OCI-LY3 (cell line): Measurements from ENCODE around the gene PTBP3.

Experiments used
- H2AFZ ChIP-seq: fragments of 200-600, 300-600 bp; shearing (Covaris generic); 2 replicates; pipeline ENCODE4 v1.6.0; 2014; ENCODE audit warnings: antibody characterized with exemption, low read depth, low read length
- H3K27ac ChIP-seq: fragments of 200-600, 300-600 bp; sonication (generic); 2 replicates; pipeline ENCODE4 v1.5.1; 2014; ENCODE audit warnings: mild to moderate bottlenecking, low read length, moderate library complexity, mixed read lengths
- H3K27me3 ChIP-seq: fragments of 200-600, 300-600 bp; sonication (generic); 2 replicates; pipeline ENCODE4 v1.6.1; 2014; ENCODE audit warnings: low read depth, low read length, mixed read lengths
- H3K36me3 ChIP-seq: fragments of 200-600, 300-600 bp; sonication (generic); replicated peaks from 2 replicates; pipeline ENCODE3; 2014; ENCODE audit warnings: low read depth, low read length, mixed read lengths
- H3K4me1 ChIP-seq: fragments of 300-600, 200-600 bp; sonication (generic); 2 replicates; pipeline ENCODE4 v1.6.1; 2014; ENCODE audit warnings: low read length, mixed read lengths
- H3K4me2 ChIP-seq: fragments of 200-600, 300-600 bp; sonication (generic); 2 replicates; pipeline ENCODE4 v1.6.1; 2014; ENCODE audit warnings: low read length, mixed read lengths
- H3K4me3 ChIP-seq: fragments of 300-600, 200-600 bp; sonication (generic); 2 replicates; pipeline ENCODE4 v1.5.1; 2014; ENCODE audit warnings: antibody characterized with exemption, mild to moderate bottlenecking, low read length, moderate library complexity
- H3K79me2 ChIP-seq: fragments of 300-600, 200-600 bp; shearing (Covaris generic); 2 replicates; pipeline ENCODE4 v1.6.1; 2014; ENCODE audit warnings: mild to moderate bottlenecking, low read length, mixed read lengths
- H3K9ac ChIP-seq: fragments of 300-600, 200-600 bp; shearing (Covaris generic); 2 replicates; pipeline ENCODE4 v1.6.0; 2014; ENCODE audit warnings: mild to moderate bottlenecking, low read length, moderate library complexity
- H3K9me3 ChIP-seq: fragments of 200-600, 300-600 bp; shearing (Covaris generic); 2 replicates; pipeline ENCODE4 v1.6.1; 2014; ENCODE audit warnings: low read length, mixed read lengths; ENCODE audit not compliant: insufficient read depth
- H4K20me1 ChIP-seq: fragments of 200-600, 300-600 bp; sonication (generic); 2 replicates; pipeline ENCODE4 v1.6.1; 2016; ENCODE audit warnings: low read length, mixed read lengths; ENCODE audit not compliant: insufficient read depth
- CTCF ChIP-seq: fragments of 200-600, 300-600 bp; sonication (generic); IDR thresholded peaks from 2 replicates; pipeline ENCODE4 v1.5.1; 2014; ENCODE audit warnings: antibody characterized with exemption, low read length, low read depth
- EZH2phosphoT487 ChIP-seq: fragments of 200-600 bp; shearing (Covaris generic); IDR thresholded peaks from 2 replicates; pipeline ENCODE4 v1.6.1; 2018; ENCODE audit warnings: antibody characterized with exemption, mixed run types, low read depth

The PTBP3 gene

GRCh38 chr9:112337547-112337946 lies 4.1 kb upstream of the PTBP3 start:
- Histone ChIP-seq H3K4me2 (no peak overlapping the region), H3K9me3 (no peaks in the 10 kb centered on the region), H3K36me3 (no peaks in the 10 kb centered on the region), H3K27ac (no peak overlapping the region), H3K4me1 (peaks cover 4% of the 10 kb centered on the region; the same call in 1 of the 2 replicates), H3K4me3 (no peak overlapping the region), H3K9ac (no peak overlapping the region), H3K79me2 (peaks cover 2% of the 10 kb centered on the region; the same call in 1 of the 2 replicates), H3K27me3 (no peaks in the 10 kb centered on the region), H4K20me1 (no peaks in the 10 kb centered on the region), H2AFZ (no peak overlapping the region)
- no peak for TF ChIP-seq CTCF
- TF ChIP-seq EZH2phosphoT487, result no peak

GRCh38 chr9:112334432-112334841 lies 1.0 kb upstream of the PTBP3 start:
- Histone ChIP-seq H3K79me2 (peaks cover 32% of the 10 kb centered on the region), H3K4me2 (peak overlapping the region; percentile 93), H3K27ac (peak overlapping the region; percentile 48), H3K4me3 (peak overlapping the region; percentile 83), H3K4me1 (peaks cover 18% of the 10 kb centered on the region), H3K9ac (peak overlapping the region; percentile 73), H3K36me3 (no peaks in the 10 kb centered on the region), H3K9me3 (no peaks in the 10 kb centered on the region), H4K20me1 (0 out of 2 replicates have a peak, but pooled peaks cover 3% of the 10 kb centered on the region), H3K27me3 (no peaks in the 10 kb centered on the region), H2AFZ (peak overlapping the region; percentile 87)
- no peak for TF ChIP-seq EZH2phosphoT487
- peak; percentile 21; the same call in 1 of the 2 replicates for TF ChIP-seq CTCF

GRCh38 chr9:112333639-112334431 lies 416 bp upstream of the PTBP3 start:
- Histone ChIP-seq H3K27me3 (no peaks in the 10 kb centered on the region), H3K9me3 (no peaks in the 10 kb centered on the region), H3K79me2 (peaks cover 36% of the 10 kb centered on the region), H3K9ac (peak overlapping the region; percentile 81), H3K36me3 (no peaks in the 10 kb centered on the region), H3K4me3 (peak overlapping the region; percentile 85), H2AFZ (peak overlapping the region; percentile 87), H4K20me1 (0 out of 2 replicates have a peak, but pooled peaks cover 3% of the 10 kb centered on the region), H3K27ac (peak overlapping the region; percentile 77), H3K4me2 (peak overlapping the region; percentile 93), H3K4me1 (peaks cover 18% of the 10 kb centered on the region)
- no peak for TF ChIP-seq EZH2phosphoT487
- peak; percentile 41 for TF ChIP-seq CTCF

- Histone ChIP-seq H3K9me3 (no peaks in the 10 kb centered on the region), H3K79me2 (peaks cover 48% of the 10 kb centered on the region), H3K27ac (peak overlapping the region; percentile 77), H3K36me3 (no peaks in the 10 kb centered on the region), H3K4me2 (peak overlapping the region; percentile 71), H3K27me3 (no peaks in the 10 kb centered on the region), H2AFZ (no peak overlapping the region), H4K20me1 (peaks cover 3% of the 10 kb centered on the region; the same call in 1 of the 2 replicates), H3K4me3 (peak overlapping the region; percentile 85), H3K4me1 (peaks cover 18% of the 10 kb centered on the region), H3K9ac (peak overlapping the region; percentile 81)
- TF ChIP-seq EZH2phosphoT487 (no peak), CTCF (no peak)
Observed at GRCh38 chr9:112332674-112332976, 794 bp downstream of the PTBP3 start.
